Glutamatergic neuron (in vitro differentiated cells): ENCODE data around the gene ZMIZ1. TPM values are rescaled to one million over a fixed set of nuclear protein-coding genes. Genes with fewer than 3 reads are reported as not detected.

Source experiments
- DNase-seq: peaks from one replicate; pipeline ENCODE4 v3.0.0; 2022
- H3K27ac Mint-ChIP-seq: one replicate; pipeline ENCODE4 v1.8.0; 2020; ENCODE audit warnings: mild to moderate bottlenecking, mixed read lengths, inconsistent platforms; ENCODE audit not compliant: unreplicated experiment
- H3K27me3 Mint-ChIP-seq: one replicate; pipeline ENCODE4 v1.8.0; 2020; ENCODE audit warnings: mild to moderate bottlenecking, moderate library complexity, mixed read lengths, inconsistent platforms; ENCODE audit not compliant: unreplicated experiment
- H3K36me3 Mint-ChIP-seq: one replicate; pipeline ENCODE4 v1.8.0; 2020; ENCODE audit warnings: mild to moderate bottlenecking, mixed read lengths, inconsistent platforms; ENCODE audit not compliant: unreplicated experiment
- H3K4me1 Mint-ChIP-seq: one replicate; pipeline ENCODE4 v1.8.0; 2020; ENCODE audit warnings: mild to moderate bottlenecking, low read depth, mixed read lengths, inconsistent platforms; ENCODE audit not compliant: unreplicated experiment
- H3K4me3 Mint-ChIP-seq: one replicate; pipeline ENCODE4 v1.8.0; 2020; ENCODE audit warnings: mild to moderate bottlenecking, mixed read lengths, inconsistent platforms; ENCODE audit not compliant: unreplicated experiment
- H3K9me3 Mint-ChIP-seq: one replicate; pipeline ENCODE4 v1.8.0; 2020; ENCODE audit warnings: mild to moderate bottlenecking, moderate library complexity, mixed read lengths, inconsistent platforms; ENCODE audit not compliant: unreplicated experiment
- CTCF ChIP-seq: fragments of 200-600 bp; sonication (generic); IDR thresholded peaks from one replicate; pipeline ENCODE4 v1.5.0; 2021; ENCODE audit not compliant: partially characterized antibody, unreplicated experiment
- total RNA-seq: library from RNA; stranded (reverse); fragmentation: NEBNext Ultra II Directional; extraction: Animal tissue kit (Norgen Biotek cat#: 25700); gene quantifications from one replicate; pipeline ENCODE4 v1.2.1, GENCODE V29; 2021; ENCODE audit not compliant: unreplicated experiment

Gene ZMIZ1
- total RNA-seq, 1 donor from 2014 or later: 230 TPM

- Mint-ChIP-seq H3K4me3 (peak overlapping the region; percentile 97), H3K36me3 (no peaks in the 10 kb centered on the region), H3K9me3 (peaks cover 12% of the 10 kb centered on the region), H3K27me3 (peaks cover 26% of the 10 kb centered on the region), H3K4me1 (peaks cover 27% of the 10 kb centered on the region), H3K27ac (peak overlapping the region; percentile 81)
- TF ChIP-seq CTCF: no peak
- DNase-seq: peak; percentile 59
These were observed 737 bp downstream of the ZMIZ1 start for GRCh38 chr10:79069325-79070080.

- DNase-seq: peak; percentile 55
- H3K4me1 Mint-ChIP-seq: peaks cover 31% of the 10 kb centered on the region
- H3K27ac Mint-ChIP-seq: no peak overlapping the region
- H3K36me3 Mint-ChIP-seq: no peaks in the 10 kb centered on the region
- no peak for TF ChIP-seq CTCF
- peak overlapping the region; percentile 97 for H3K4me3 Mint-ChIP-seq
- peaks cover 28% of the 10 kb centered on the region for H3K27me3 Mint-ChIP-seq
- H3K9me3 Mint-ChIP-seq: peaks cover 12% of the 10 kb centered on the region
These were observed 1.4 kb downstream of the ZMIZ1 start for GRCh38 chr10:79070081-79070605.

GRCh38 chr10:79070606-79071395 is 2.0 kb downstream of the ZMIZ1 start:
- H3K4me1 Mint-ChIP-seq: peaks cover 35% of the 10 kb centered on the region
- H3K27me3 Mint-ChIP-seq: peaks cover 28% of the 10 kb centered on the region
- H3K9me3 Mint-ChIP-seq: peaks cover 12% of the 10 kb centered on the region
- no peaks in the 10 kb centered on the region for H3K36me3 Mint-ChIP-seq
- peak overlapping the region; percentile 96 for H3K4me3 Mint-ChIP-seq
- TF ChIP-seq CTCF: no peak
- peak; percentile 59 for DNase-seq
- H3K27ac Mint-ChIP-seq: peak overlapping the region; percentile 90

- Mint-ChIP-seq H3K27me3 (peaks cover 28% of the 10 kb centered on the region), H3K36me3 (no peaks in the 10 kb centered on the region), H3K27ac (peak overlapping the region; percentile 90), H3K4me1 (peaks cover 41% of the 10 kb centered on the region), H3K4me3 (peak overlapping the region; percentile 96), H3K9me3 (peaks cover 12% of the 10 kb centered on the region)
- no peak for TF ChIP-seq CTCF
- DNase-seq: no peak
These were observed 2.7 kb downstream of the ZMIZ1 start for GRCh38 chr10:79071396-79071923.
